ENCODE data around the gene MYO18B.
"Not testable (repeated sequence)": the region's sequence is repeated elsewhere in the genome, so short reads cannot be mapped to it uniquely, and the experiment has no call there.

The MYO18B gene

DNA sequence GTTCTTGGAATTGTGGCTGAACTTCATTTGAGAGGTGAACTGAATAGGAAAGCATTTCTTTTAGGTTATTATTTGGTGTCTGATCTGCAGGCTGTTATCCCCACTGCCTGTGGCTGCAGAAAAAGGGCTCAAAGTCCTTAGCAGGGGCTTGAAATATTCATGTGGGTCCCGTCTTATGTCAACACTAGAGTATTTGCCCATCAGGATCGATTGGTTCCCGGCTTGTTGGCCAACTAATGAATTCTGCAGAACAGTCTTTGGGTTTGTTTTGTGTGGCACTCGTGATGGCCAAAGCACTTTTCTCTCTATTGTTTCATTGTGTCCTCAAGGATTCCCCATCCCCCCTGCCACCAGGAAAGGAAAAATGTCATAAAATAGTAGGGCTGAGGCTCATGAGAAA, 211.9 kb downstream of the MYO18B start:
- DNase-seq (ENCODE audit: low read depth): no peak

DNA sequence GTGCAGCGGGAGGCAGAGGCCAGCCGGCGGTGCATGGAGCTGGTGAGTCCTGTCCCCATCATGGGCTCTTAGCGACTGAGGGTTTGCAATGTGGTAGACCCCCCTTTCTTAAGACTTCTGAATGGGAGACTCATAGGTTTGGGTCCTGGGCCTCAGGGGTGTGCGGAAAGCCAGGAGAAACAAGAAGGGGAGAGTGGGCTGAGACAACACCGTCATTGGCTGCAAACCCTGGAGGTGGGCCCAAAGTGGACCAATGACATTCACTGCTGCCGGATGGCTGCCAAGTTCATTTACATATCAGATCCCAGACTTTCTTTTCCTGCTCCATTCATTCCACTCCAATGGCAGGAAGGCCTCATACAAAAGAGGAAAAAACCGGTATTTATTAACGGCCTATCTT, 213.3 kb downstream of the MYO18B start:
- DNase-seq (ENCODE audit: low read depth): no peak

DNA sequence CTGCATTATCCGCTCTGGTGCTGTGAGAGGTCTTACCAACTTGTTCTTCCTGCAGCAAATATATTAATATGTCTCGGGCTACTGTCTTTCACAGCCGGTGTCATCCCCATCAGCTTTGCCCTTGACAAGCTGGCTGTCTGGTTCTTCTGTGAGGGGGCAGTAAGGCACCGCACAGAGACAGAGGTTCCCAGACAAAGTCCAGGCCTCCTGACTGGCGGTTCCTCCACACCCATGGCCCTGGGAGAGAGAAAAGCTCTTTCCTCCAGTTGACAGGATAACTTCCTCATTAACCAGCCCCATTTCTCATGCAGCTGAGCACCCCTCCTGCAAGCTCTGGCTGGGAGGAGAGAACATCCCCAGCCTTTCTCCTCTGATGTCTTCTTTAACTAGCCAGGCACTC, 214.8 kb downstream of the MYO18B start:
- DNase-seq (ENCODE audit: low read depth): no peak

DNA sequence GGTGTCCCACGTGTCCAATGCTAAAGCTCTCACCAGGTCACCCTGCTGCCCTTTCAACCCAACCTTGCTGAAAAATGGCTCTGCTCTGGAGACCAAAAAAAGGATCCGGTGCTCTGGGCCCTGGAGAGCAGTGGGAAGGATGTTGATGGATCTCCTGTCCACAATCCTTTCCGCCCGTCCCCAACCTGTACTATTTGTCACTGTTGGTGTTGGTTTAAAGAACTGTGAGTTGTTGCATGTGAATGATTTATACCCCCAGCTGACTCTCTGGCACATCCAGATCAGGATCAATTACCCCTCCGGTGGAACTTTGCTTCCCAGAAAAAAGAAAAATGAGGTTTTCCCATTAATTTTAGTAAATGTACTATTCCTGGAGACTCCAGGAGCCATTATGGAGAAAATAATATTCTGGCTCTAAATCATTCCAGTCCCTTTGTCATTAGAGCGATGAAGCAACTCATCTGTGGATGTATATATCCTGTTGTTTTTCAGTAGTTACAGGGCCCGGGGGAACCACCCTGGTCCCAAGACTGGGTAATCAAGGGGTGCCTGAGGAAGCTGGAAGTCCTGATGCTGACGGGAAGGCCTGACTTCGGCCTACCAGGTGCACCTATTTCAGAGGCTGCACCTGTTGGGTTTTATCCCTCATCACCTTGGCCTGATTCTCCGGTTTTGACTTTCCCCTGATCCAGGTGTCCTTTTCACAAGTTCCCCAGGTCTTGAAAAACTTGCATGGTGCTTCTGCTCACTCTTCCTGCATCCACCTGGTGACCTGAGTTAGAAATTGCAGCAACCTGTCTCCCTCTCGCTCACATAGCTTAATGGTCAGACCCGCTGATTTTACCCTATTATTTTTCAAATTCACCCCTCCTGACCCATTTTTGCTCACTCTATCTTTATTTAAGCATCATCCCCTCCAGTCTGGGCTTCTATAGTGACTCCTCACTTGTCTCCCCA, 218.1 kb downstream of the MYO18B start:
- DNase-seq (ENCODE audit: low read depth): no peak

DNA sequence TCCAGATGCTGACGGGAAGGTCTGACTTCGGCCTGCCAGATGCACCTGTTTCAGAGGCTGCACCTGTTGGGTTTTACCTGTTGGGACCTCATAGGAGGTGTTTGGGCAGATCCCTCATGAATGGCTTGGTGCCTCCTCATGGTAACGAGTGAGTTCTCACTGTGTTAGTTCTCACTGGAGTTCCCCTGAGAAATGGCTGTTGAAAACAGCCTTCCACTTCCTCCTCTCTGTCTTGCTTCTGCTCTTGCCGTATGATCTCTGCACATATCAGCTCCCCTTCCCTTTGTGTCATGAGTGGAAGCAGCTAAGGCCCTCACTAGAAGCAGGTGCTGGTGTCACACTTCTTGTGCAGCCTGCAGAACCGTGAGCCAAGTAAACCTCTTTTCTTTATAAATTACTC, 219.7 kb downstream of the MYO18B start:
- DNase-seq (ENCODE audit: low read depth): no peak

DNA sequence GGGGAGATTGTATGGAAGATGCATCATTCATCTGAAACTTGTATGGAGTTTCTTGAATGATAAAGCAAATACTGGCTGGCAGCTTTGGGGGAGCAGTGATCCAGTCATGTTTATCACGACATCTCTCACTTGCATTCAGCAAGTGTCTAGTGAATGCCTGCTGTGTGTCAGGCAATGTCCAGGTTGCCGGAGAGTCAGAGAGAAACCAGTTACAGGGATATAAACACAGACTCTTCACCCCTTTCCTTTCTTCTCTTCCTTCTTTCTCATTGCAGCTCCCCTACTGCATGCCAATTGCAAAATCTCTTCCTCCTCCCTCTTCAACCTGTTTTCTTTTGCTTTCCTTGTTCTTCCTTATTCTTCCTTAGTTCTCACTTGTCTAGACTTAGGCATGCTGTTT, 220.7 kb downstream of the MYO18B start:
- no peak for DNase-seq (ENCODE audit: low read depth)

DNA sequence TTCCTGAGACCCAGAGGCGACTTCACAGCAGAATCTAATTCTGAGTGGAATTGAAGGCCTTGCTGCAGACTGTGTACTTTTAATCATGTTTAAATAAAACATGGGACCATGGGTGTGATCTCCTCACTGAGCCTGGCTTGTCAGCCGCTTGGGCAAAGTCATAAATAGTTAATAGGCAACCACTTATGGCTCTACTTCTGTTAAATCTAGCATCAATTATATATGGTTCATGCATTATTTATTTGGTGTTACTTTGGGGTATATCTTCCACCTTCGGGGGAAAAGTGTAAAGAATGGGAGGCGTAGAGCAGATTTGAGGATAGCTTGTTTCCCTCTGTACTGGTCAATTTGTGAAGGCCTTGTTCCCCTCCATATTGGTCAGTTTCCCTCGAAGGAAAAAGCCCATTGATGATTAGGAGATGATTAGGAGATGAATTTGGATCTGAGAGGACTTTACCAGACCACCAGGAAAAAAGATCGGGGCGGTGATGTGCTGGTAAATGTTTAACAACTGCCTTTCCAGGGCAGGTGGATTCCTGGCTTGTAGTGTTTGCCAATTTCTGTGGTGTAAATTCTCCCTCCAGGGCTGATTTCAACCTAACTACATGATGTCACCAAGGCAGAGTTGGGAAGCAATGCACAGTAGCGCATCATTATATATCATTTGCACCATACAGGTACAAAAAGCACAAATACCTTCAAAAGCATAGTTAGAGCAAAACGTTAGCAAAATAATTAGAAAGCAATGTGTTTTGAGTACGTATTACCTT, 223.2 kb downstream of the MYO18B start:
- no peak for DNase-seq (ENCODE audit: low read depth)

DNA sequence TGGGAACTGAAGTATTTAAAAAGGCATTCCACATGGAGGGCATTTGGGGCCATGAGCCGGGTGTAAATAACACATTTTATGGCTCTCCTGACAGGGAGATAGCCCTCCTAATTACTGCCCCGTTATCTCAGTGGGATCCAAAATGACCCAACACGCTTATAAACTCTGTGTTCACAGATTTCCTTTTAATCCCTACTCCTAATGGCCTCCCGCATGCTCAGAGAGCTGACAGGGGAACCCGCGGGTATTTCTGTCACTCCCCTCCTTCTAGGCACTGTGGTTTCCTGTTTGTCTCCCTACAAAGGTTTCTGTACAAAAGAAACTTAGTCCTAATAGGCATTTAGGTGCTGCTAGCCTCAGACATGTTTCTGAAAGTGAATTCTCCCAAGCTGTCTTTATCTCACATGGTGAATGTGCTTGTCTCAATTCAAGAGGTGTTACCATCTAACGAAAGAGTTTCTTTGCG, 224.5 kb downstream of the MYO18B start:
- no peak for DNase-seq (ENCODE audit: low read depth)

DNA sequence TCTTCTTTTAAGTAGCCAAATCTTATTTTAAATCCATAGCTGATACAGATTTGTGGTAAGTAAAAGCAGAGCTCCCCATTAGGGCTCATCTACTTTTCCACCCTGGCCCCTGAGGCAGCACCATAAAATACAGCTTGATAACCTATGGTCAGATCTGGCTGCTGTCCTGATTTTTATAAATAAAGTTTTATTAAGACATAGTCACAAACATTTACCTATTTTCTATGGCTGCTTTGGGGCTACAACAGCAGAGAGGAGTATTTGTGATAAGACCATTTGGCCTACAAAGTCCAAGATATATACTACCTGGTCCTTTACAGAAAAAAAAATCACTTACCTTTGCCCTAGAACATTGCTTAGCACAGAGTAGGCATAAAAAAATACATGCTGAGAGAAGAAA, 227.3 kb downstream of the MYO18B start:
- no peak for DNase-seq (ENCODE audit: low read depth)

DNA sequence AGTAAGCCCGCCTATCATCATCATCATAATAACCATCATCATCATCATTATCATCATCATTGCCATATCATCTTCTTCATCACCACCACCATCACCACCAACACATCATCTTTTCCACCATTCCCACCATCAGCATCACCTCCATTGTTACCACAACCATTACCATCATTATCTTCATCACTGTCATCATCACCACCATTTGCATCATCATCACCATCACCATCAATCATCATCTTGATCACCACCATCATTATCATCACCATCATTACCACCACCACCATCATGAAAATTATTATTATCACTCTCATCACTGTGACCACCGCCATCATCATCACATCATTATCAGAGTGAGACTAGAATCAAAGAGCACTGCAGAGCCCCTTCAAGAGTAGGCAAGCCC, 227.9 kb downstream of the MYO18B start:
- DNase-seq (ENCODE audit: low read depth): no peak

DNA sequence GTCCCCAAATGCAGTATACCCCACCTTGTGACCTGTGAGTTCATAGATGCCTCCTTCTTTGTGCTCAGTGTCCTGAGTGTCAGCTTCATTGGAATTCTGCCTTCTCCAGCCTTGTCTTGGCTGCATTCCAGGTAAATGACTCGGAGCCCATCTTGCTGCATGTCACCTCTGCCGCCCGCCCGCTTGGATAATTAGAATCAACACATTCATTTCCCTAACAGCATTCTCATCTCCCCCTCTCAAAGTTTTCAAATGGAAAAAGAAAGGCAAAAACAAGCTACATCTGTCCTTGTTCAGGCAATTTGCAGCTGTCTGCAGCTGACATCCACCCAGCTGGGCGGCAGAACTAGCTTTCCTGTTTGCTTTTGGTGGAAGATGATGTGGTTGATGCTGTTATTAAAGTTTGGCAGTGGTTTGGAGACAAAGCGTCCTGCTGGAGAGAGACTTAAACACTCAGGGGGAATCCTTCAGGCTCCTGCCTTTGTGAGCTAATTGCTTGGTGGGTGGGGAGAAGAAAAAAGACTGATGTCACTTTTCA, 228.5 kb downstream of the MYO18B start:
- no peak for DNase-seq (ENCODE audit: low read depth)

DNA sequence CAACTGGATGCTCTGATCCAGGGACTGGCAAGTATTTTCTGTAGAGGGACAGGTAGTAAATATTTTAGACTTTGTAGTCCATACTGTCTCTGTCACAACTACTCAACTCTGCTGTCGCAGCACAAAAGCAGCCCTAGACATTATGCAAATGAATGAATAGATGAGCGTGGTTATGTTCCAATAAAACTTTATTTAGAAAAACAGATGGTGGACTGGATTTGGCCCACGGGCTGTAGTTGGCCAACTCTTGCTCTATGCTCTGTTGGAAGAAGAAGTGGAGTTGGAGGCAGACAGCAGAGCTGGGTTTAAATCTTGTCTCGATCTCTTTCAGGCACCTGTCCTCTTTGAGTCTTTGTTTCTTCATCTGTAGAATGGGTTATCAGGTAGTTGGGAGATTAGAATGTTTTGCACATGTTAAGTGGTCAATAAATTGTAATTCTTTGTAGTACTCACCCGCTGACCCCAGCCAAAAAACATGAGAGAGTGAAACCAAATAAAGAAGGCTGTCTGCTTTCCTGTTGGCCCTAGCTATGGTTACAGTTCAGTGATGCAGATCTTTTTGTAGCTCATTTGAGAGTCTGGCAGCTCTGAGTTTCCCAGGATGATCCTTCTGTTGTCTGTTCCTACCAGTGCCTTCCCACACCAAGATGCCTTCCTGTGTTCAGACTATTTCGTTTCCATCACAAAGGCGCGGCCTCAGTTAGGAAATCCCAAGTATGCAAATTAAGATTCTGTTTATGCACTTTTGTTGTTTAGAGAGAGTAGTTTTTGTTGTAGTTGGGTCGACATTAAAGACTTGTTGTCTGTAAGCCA, 229.2 kb downstream of the MYO18B start:
- DNase-seq (ENCODE audit: low read depth): no peak

DNA sequence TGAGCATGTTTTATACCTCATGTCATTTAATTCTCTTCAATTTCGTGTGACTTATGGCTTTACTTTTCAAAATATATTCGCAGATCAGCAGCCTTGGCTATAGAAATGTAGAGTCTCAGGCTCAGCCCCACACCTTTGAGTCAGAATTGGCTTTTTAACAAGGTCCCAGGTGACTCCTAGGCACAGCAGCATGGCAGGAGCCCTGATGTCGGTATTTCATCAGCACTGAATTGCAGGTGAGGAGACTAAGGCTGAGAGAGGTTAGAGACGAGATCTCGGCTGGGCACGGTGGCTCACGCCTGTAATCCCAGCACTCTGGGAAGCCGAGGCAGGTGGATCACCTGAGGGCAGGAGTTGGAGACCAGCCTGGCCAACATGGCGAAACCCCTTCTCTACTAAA, 230.4 kb downstream of the MYO18B start:
- no peak for DNase-seq (ENCODE audit: low read depth)

DNA sequence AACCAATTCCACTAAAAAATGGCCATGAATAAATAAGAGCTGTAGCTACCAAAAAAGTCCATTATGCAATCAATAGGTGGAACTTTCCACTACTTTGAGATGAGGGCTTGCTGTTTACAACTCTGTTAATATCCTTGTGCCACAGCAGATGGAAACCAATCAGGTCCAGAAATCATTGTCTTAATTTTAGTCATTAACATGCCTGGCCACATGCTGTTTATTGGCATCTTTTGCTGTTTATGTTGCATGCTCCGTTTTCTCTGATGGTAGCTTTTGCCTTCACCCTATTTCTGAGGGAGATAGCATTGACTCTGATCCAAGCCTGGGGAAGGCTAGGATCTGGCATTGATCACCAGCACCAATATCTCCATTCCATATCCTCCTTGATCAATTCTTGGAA, 234.4 kb downstream of the MYO18B start:
- DNase-seq (ENCODE audit: low read depth): no peak

DNA sequence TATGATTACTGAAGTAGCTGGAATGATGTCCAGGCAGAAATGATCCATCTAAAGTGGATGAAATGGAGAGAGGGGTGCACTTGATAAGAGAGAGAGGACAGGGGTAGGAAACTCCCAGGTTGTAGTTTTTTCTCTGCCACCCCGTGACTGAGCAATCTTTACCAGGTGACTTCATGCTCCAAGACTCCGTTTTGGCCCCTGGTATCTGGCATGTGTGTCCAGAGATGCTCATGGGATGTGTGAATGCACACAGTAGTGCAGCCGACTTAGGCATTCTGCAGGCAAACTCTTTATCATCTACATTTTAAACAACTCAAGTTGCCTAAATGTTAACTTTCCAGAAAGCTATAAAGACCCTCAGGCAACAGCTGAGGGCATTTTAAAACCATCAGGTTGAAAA, 238.0 kb downstream of the MYO18B start:
- DNase-seq (ENCODE audit: low read depth): no peak

DNA sequence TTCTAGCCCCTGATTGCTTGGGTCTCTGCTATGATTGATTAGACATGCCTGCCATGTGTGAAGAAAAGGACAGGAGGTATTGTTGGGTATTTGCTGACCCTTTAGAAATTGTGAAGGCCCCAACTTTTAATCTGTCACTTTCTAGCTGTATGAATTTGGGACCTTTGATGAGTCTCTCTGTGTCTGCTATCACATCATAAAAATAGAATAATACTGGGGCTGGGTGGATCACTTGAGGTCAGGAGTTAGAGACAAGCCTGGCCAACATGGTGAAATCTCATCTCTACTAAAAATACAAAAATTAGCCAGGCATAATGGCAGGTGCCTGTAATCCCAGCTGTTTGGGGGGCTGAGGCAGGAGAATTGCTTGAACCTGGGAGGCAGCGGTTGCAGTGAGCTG, 242.9 kb downstream of the MYO18B start:
- DNase-seq (ENCODE audit: low read depth): not testable (repeated sequence)

DNA sequence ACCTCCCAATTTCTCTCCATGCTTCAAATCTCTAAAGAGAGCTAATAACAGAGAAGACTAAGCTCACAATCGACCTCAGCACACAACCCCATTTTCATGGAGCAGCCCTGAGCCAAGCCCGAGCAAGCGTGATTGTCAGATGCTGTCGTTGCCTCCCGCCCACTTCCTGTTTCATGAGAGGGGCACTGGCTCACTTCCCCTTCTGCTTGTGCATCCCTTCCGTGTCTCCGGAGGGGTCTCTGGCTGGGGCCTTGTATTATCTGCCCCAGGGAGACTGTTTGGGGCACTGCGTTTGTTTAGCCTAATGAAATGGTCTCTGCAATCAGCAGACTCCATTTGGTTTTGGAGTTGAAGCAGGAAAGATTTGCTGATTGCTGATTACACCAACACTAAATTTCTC, 246.0 kb downstream of the MYO18B start:
- no peak for DNase-seq (ENCODE audit: low read depth)

DNA sequence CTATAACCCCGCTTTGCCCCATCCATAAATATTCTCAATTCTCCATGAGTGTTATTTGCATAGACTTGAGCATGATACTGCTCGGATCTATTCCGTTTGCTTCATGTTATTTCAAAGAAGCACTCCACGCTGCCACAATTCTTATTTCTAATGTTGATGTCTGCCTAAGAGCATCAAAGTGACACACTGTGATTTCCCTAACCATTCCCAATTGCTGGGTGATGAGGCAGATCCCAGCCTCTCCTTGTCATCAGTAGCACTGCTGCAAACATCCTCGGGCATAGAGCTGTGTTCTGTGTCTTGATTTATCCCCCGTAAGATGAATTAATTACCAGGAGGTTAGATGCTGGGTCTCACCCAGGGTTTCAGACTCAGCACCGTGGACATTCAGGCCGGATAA, 249.0 kb downstream of the MYO18B start:
- no peak for DNase-seq (ENCODE audit: low read depth)

DNA sequence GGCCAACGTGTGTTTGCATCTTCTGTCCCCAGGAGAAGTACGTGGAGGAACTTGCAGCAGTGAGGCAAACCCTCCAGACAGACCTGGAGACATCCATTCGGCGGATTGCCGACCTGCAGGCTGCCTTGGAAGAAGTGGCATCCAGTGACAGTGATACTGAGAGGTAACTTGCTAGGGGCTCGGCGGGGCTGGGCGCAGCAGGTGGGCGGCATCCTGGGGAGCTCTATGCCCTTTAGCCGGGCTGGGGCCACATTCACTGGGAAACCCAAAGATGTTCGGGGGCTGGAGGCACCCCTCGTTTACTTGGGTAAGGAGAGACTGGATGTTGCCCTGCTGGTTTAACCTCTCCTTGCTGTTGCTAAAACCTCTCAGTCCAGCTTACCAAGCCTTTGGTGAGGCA, 250.3 kb downstream of the MYO18B start:
- no peak for DNase-seq (ENCODE audit: low read depth)

DNA sequence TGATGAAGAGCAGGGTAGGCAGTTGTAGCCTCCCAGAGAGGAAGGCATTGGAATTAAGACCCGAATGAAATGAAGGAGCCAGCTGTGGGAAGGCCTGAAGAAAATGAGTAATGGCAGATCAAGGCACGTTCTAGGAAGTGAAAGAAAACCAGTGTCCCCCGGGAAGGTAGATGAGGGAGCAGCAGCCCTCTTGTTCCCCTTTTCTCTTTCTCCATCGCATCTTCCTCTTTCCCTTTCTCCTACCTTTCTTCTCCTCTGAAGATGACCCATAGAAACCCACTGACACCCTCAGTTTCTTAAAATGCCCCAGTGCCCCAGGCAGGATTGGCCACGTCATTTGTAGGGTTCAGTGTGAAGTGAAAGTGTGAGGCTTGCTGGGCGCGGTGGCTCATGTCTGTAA, 254.7 kb downstream of the MYO18B start:
- DNase-seq (ENCODE audit: low read depth): no peak

DNA sequence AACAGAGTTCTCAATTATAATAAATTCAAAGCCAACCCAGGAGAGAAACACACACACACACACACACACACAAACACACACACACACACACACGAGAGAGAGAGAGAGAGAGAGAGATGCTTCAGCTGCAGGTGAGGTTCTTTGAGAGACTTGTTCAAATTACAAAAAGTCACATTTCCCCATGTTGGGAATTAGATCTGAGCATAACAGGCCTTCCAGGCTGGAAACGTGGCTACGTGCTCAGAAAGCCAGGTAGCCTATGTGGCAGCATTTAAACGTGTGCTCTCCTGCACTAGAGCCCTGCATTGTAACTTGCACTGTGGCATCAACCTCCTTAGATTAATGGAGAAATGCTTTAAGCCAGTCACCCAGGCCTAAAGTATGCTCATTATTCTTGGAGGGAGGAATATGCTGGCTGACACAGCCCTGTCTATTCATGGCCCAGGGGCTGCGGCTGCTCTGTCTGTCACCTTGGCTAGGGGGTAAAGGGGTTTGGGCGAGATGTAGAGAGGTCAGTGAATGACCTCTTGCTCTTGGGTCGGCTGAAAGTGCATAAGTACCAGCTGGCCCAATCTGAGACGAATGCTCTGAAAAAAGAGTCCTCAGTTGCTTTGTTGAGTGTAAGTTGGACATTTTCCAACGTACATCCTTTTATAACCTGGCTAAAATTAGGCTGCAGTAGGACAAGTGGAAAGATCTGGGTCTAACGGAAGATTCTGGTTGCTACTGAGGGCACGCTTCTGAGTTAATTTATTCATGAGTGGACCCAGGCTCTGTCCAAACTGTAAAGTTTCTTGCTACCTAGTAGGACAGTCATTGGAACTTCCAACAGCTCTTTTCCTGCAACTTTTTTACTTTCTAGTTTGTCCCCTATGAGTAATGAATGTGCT, 256.1 kb downstream of the MYO18B start:
- no peak for DNase-seq (ENCODE audit: low read depth)
